Smooth muscle cell (in vitro differentiated cells): Measurements from ENCODE around the gene EDDM3A. TPM values are rescaled to one million over a fixed set of nuclear protein-coding genes. Genes with fewer than 3 reads are reported as not detected.

Experiments used
- DNase-seq: peaks from one replicate; lab custom pipeline; 2025; ENCODE audit not compliant: unreplicated experiment; lab: John Stamatoyannopoulos, UW
- H2AFZ ChIP-seq: fragments of 200-600 bp; sonication (generic); 2 replicates; pipeline ENCODE4 v1.6.0; 2016; ENCODE audit warnings: antibody characterized with exemption, low read depth, mild to moderate bottlenecking
- H3F3A ChIP-seq: fragments of 200-600 bp; sonication (generic); 2 replicates; pipeline ENCODE4 v1.6.0; 2017; ENCODE audit warnings: antibody characterized with exemption, low read depth
- H3K27ac ChIP-seq: fragments of 200-600 bp; sonication (generic); 2 replicates; pipeline ENCODE4 v1.5.1; 2016; ENCODE audit warnings: low read depth, mild to moderate bottlenecking
- H3K27me3 ChIP-seq: fragments of 200-600 bp; sonication (generic); 2 replicates; pipeline ENCODE4 v1.6.1; 2016; ENCODE audit warnings: low read depth, mild to moderate bottlenecking
- H3K36me3 ChIP-seq: fragments of 200-600 bp; sonication (generic); 2 replicates; pipeline ENCODE4 v1.5.1; 2016; ENCODE audit warnings: low read depth
- H3K4me1 ChIP-seq: fragments of 200-600 bp; sonication (generic); 2 replicates; pipeline ENCODE4 v1.5.1; 2016; ENCODE audit warnings: low read depth
- H3K4me2 ChIP-seq: fragments of 200-600 bp; sonication (generic); 2 replicates; pipeline ENCODE4 v1.6.0; 2016; ENCODE audit warnings: mild to moderate bottlenecking
- H3K4me3 ChIP-seq: fragments of 200-600 bp; sonication (generic); 2 replicates; pipeline ENCODE4 v1.5.1; 2016; ENCODE audit warnings: mild to moderate bottlenecking
- H3K79me2 ChIP-seq: fragments of 200-600 bp; sonication (generic); 2 replicates; pipeline ENCODE4 v1.6.0; 2016; ENCODE audit warnings: low read depth, mild to moderate bottlenecking
- H3K9ac ChIP-seq: fragments of 200-600 bp; sonication (generic); 2 replicates; pipeline ENCODE4 v1.6.0; 2016; ENCODE audit warnings: low read depth
- H3K9me3 ChIP-seq: fragments of 200-600 bp; sonication (generic); replicated peaks from 2 replicates; pipeline ENCODE4 v1.5.1; 2016; ENCODE audit warnings: low read depth
- H4K20me1 ChIP-seq: fragments of 200-600 bp; sonication (generic); 2 replicates; pipeline ENCODE4 v1.6.0; 2016; ENCODE audit warnings: low read depth
- WGBS: methylation state at CpG from one replicate; pipeline ENCODE4 v1.1.7; 2016; ENCODE audit warnings: low lambda C conversion rate; 5-methylcytosine and 5-hydroxymethylcytosine counted together
- polyA plus RNA-seq: library from polyadenylated mRNA; unstranded; fragments of >200 nt; fragmentation: Nextera tagmentation; extraction: Ambion mirVana; gene quantifications from 2 replicates; pipeline ENCODE4 v1.2.1, GENCODE V29; 2016
- total RNA-seq: library from RNA; depleted of rRNA; stranded (reverse); fragments of >200 nt; gene quantifications from 2 replicates; pipeline ENCODE4 v1.2.3, GENCODE V29; 2014
- TF ChIP-seq, protein P1 (sequence below): fragments of 200-600 bp; sonication (generic); IDR thresholded peaks from 2 replicates; pipeline ENCODE4 v1.5.1; 2017; ENCODE audit warnings: borderline replicate concordance, mild to moderate bottlenecking, antibody characterized with exemption; ENCODE audit not compliant: insufficient read depth, poor library complexity, severe bottlenecking

EDDM3A gene, protein sequence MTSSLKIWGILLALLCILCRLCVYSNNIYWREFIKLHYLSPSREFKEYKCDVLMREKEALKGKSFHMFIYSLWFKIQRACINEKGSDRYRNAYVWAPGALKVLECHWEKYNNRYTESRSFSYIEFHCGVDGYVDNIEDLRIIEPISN
- total RNA-seq: not detected in 2 replicates
- not detected in 2 replicates for polyA plus RNA-seq

DNA sequence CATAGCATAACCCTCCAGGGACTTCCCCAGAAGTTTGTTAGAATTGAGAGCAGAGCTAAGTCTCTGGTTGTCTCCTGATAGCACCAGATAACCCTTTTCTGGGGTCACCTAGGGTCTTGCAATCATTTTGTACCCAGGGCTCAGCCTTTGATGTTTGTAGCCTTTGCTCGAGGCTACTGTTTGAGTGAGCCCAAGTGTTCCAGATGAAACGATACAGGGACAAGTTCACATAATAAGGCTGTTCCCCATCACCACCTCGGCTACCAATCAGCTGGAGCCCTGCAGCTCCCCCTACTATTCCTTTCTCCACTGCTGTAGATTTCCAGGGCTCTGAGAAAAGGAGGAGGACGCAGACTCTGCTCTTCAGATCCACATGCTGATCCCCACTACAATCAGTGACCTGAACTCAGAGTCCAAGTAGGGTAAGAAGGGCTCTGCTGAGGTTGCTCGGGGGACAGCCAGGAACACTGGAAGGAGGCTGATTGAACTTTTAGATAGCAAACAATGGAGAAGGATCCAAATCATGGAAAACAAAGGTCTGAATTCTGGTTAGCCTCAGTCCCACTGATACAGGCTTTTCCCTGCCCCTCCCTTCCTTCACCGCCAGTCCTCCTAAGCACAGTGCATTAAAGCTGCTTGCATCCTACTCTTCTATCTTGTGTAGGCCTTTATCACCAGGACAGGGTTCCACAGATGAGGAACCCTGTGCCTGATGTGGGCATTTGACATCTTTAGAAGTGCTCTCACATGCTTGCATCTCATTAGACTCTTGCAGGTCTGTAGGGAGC, at the start of gene EDDM3A:
Gene EDDM3A (plus strand): TSS at position 317 of the 788 bp plus-strand sequence. CDS start 1,694 bp downstream, outside the sequence.
- Histone ChIP-seq H3K27me3 (no peaks in the 10 kb centered on the region), H3K27ac (no peak within 1 kb of the TSS), H2AFZ (no peak within 1 kb of the TSS), H3F3A (no peaks in the 10 kb centered on the region), H3K4me2 (no peak within 1 kb of the TSS), H3K4me3 (no peak within 1 kb of the TSS), H3K36me3 (no peaks in the 10 kb centered on the region), H3K9ac (no peak within 1 kb of the TSS), H3K9me3 (no peaks in the 10 kb centered on the region), H4K20me1 (no peaks in the 10 kb centered on the region), H3K79me2 (no peaks in the 10 kb centered on the region), H3K4me1 (no peaks in the 10 kb centered on the region)
- TF ChIP-seq, protein P1, sequence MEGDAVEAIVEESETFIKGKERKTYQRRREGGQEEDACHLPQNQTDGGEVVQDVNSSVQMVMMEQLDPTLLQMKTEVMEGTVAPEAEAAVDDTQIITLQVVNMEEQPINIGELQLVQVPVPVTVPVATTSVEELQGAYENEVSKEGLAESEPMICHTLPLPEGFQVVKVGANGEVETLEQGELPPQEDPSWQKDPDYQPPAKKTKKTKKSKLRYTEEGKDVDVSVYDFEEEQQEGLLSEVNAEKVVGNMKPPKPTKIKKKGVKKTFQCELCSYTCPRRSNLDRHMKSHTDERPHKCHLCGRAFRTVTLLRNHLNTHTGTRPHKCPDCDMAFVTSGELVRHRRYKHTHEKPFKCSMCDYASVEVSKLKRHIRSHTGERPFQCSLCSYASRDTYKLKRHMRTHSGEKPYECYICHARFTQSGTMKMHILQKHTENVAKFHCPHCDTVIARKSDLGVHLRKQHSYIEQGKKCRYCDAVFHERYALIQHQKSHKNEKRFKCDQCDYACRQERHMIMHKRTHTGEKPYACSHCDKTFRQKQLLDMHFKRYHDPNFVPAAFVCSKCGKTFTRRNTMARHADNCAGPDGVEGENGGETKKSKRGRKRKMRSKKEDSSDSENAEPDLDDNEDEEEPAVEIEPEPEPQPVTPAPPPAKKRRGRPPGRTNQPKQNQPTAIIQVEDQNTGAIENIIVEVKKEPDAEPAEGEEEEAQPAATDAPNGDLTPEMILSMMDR: no peak
- no peak for DNase-seq
- 84% methylated on average over 6 of the region's 6 CpGs for WGBS

DNA sequence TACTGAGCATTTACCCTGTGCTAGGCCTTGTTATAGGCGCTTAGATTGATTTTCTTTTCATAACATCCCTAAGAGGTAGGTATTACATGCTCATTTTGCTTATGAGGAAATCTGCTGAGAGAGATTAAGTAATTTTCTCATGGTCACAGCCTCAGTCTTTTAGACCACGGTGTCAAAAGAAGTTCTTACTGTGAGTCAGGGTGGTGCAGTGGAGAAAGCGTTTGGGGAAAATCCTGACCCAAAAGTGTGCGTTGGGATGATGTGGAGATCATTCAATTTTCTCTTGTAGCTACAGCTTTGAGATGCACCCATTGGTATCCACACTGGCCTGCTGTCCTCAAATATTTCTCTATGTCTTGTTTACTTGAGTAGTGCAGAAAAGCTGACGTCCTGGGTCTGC, 48.9 kb upstream of the EDDM3A start:
- Histone ChIP-seq H3K4me1 (no peaks in the 10 kb centered on the region), H3F3A (no peaks in the 10 kb centered on the region), H3K27ac (no peak overlapping the region), H3K79me2 (no peaks in the 10 kb centered on the region), H4K20me1 (no peaks in the 10 kb centered on the region), H3K4me3 (no peak overlapping the region), H3K9ac (no peak overlapping the region), H3K36me3 (no peaks in the 10 kb centered on the region), H3K27me3 (no peaks in the 10 kb centered on the region), H3K4me2 (no peak overlapping the region), H2AFZ (no peak overlapping the region), H3K9me3 (no peaks in the 10 kb centered on the region)
- TF ChIP-seq, protein P1: no peak
- no peak for DNase-seq
- WGBS: 94% methylated on average over 5 of the region's 5 CpGs

DNA sequence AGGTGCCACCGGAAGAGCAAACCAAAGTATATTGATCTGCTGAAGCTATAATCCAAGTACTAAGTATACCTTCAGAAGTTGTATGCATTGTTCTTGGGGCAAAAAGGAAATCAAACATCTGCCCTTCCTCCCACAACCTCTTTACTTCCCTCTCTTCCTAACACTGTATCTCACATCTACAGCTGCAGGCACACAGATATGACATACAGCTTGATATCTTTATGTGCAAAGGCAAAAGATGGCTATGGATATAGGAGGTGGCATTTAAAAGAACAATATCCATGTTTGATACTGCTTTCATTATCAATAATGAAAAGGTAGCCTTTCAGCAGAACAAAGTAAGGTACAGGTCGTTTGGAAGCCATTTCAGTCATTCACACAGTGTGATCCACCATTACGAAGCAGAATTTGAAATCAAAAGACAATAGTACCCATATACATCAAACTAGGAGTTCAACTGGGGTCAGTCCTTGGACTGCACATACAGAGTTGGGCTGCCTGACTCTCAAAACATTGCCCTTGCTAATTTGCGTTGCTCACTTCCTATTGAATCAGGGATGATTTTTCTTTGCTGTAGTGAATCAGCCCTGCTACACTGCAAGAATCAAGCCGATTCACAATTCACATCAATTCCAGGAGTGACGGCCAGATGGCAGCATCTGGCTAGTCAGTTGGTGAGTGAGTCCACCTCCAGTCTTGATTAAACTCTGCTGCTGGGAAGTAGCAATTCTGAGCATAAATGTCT, 48.2 kb upstream of the EDDM3A start:
- TF ChIP-seq, protein P1: peak; percentile 79
- no peak overlapping the region for H2AFZ ChIP-seq
- no peaks in the 10 kb centered on the region for H3K27me3 ChIP-seq
- H3K36me3 ChIP-seq: no peaks in the 10 kb centered on the region
- no peak overlapping the region for H3K9ac ChIP-seq
- H3K4me3 ChIP-seq: no peak overlapping the region
- 38% methylated on average over 6 of the region's 6 CpGs for WGBS
- no peak overlapping the region for H3K4me2 ChIP-seq
- H3K79me2 ChIP-seq: no peaks in the 10 kb centered on the region
- H3F3A ChIP-seq: no peaks in the 10 kb centered on the region
- no peaks in the 10 kb centered on the region for H3K4me1 ChIP-seq
- H4K20me1 ChIP-seq: no peaks in the 10 kb centered on the region
- H3K27ac ChIP-seq: no peak overlapping the region
- DNase-seq: no peak
- H3K9me3 ChIP-seq: no peaks in the 10 kb centered on the region
